ENCODE data around the gene SFN.
A peak's percentile ranks its signal among the peaks of the same experiment; 100 is the strongest.
"Not testable (repeated sequence)": the region's sequence is repeated elsewhere in the genome, so short reads cannot be mapped to it uniquely, and the experiment has no call there.

Gene SFN

DNA sequence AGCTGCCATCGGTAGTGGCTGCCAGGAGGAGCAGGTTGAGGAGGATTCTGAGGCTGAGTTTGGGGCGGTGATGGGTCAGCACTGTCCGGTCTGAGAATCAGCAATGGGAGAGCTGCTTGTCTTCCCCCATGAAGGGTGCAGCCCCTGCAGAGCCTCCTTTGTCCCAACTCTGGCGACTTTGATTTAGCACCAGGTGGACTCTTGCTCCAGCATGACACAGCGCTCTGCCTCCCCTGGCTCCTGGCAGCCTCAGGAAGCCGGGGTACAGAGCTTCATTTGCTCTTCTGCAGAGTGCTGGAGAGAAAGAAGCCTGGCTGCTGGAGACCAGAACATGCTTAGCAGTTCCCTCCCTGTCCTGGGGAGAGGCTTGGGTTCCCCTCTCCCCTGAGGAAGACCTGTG lies 23.2 kb upstream of the SFN start:
- DNase-seq: no peak

DNA sequence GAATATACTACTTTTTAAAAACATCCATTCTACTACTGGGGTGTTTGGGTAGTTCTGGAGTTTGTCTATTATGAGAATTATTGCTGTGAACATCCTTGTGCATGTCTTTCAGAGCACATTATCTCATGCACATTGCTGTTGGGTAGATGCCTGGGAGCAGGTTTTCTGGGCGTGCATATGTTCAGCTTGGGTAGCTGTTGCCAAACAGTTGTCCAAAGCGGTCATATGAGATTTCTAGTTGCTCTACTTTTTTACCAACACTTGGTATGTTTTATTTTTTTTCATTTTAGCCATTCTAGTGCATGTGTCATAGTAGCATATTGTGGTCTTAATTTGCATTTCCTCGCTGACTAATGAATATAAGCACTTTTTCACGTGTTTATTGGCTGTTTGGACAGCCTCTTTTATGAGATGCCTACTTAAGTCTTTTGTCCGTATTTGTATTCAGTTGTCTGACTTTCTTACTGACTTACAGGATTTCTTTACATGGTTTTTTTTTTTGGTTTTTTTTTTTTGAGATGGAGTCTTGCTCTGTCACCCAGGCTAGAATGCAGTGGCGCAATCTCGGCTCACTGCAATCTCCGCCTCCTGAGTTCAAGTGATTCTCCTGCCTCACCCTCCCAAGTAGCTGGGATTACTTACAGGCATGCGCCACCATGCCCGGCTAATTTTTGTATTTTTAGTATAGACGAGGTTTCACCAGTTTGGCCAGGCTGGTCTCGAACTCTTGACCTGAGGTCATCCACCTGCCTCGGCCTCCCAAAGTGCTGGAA lies 18.3 kb upstream of the SFN start:
- no peak for DNase-seq

- not testable (repeated sequence) for DNase-seq
Observed at GRCh38 chr1:26847826-26848225, 15.1 kb upstream of the SFN start.

DNA sequence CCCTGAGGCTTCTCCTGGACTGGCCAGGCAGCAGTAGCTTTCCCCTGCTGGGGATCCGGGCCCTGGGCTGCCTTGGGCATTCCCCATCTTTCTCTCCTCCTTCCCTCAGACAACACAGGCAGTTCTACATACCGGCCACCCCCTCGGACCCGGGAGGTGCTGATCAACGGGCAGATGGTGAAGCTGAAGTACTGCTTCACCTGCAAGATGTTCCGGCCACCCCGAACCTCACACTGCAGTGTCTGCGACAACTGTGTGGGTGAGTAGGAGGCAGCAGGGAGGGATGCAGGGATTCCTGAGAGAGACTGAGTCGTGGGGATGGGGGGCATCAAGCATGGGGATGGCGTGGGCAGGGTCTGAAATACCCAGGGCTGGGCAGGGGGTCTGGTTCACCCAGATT lies 14.4 kb upstream of the SFN start:
- no peak for DNase-seq

GRCh38 chr1:26848941-26849774 lies 13.8 kb upstream of the SFN start:
- DNase-seq: no peak

DNA sequence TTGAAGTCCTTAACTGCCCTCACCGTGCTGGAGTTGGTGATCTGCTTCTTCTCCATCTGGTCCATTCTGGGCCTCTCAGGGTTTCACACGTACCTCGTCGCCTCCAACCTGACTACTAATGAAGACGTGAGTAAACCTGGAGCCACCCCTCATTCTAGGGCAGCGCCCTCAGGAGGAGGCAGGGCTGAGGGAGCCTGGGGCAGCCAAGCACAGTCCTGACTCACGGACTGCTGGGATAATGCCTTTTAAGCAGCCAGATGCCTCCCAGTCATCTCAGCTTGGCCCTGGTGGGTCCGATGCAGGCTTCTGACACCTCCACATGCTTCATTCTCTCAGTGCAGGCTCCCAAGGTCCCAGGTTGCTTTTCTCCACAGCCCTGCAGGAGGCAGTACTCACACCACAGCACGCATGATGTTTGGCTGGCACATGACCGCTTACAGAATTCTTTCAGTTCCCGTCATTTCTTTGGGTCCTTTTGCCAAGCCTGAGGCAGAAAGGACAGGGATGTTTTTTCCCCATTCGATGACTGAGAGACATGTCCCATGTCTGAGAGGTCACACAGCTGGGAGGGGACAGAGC lies 11.8 kb upstream of the SFN start:
- no peak for DNase-seq

- DNase-seq: no peak
Observed at GRCh38 chr1:26852701-26853100, 10.2 kb upstream of the SFN start.

DNA sequence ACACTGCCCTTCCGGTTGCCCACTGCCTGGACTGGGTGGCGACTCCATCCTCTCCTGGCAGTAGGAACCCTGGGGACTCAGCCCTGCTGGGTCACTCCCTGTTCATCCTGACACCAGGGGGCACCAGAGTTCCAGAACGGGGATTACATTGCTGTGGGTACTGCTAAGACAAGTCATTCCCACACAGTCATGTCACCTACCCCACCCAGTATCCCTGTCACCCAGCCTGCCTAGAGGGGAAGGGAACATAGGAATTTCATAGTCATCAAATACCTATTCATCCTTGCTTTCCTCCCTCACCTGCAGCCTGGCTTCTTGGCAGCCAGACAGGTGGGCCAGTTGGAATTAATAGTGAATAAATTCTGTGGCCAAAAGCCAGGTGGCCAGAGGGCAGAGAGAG lies 9.8 kb upstream of the SFN start:
- peak; percentile 74 for DNase-seq

- DNase-seq: no peak
Observed at GRCh38 chr1:26853600-26853999, 9.3 kb upstream of the SFN start.

DNA sequence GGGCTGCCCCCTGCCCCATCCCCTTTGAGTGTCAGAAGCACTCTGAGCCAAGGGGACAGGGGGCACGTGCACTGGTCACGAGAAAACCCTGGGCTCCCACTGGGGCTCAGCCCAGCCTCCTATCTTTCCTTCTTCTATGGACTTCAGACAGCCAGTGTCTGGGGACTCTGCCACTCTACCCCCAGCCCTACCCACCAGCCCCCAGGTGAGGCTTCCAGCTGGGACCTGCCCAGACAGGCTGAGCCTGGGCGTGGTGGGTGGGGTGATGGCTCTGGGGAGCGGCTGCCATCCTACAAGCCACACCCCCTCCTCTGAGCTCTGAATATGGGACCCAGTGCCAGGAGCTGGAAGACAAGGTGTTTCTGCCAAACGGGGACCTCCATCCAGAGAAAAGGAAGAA lies 8.0 kb upstream of the SFN start:
- DNase-seq: no peak

DNA sequence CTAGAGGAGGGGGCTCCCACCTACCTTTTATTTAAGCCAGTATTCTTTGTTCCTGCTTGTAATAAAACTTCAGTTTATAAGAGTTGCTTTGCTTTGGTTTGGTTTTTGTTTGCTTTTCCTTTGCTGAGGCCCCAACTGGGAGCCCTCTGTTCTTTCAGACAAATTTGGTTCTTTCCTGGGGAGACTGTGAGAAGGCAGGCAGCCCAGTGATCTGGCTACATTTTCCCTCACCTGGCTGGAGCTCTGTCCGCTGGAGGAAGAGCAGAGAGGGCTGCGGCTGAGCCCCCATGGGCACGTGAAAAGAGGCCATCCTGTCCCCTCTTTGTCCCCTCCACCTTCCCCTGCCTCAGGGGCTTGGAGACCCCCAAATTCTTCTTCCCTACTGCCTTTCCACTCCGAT lies 7.3 kb upstream of the SFN start:
- DNase-seq: no peak

DNA sequence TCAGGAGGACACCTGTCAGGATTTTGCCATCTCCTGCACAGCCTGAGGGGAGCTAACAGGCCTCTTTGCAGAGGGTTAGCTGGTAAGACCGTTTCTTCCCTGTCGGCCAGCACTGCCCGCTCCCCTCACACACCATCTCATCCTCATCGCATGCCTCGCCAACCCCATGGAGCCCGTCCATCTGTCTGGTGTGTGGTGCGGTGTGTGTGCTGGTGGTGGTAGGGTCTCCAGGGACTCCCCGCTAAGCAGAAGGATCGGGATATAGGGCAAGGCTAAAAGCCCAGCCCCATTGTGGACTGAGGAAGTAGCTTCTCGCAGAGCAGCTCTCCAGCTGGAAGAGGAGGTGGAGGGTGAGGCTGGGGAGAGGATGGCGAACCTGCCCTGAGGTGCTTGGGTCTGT lies 6.8 kb upstream of the SFN start:
- DNase-seq: no peak

GRCh38 chr1:26856604-26857469 lies 6.1 kb upstream of the SFN start:
- DNase-seq: no peak

GRCh38 chr1:26857473-26858060 lies 5.4 kb upstream of the SFN start:
- no peak for DNase-seq

DNA sequence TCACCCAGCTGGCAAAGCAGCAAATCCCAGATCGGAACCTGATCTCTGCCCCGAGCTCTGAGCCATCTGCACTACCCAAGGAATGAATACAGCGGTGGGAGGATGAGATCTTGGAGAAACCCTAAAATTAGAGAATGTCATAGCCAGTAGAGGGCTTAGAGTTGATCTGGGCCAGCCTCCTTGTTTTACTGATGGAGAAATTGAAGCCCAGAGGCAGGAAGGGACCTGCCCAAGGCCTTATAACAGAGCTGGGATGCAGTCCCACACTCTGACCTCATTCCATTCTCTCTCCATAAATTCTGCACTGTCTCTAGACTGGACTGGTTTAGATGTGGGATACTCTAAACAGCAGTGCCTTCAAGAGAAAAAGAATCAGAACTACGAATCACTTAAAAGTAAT lies 4.8 kb upstream of the SFN start:
- no peak for DNase-seq

GRCh38 chr1:26858891-26859640 lies 3.9 kb upstream of the SFN start:
- DNase-seq: no peak

- DNase-seq: no peak
Observed at GRCh38 chr1:26861286-26861701, 1.7 kb upstream of the SFN start.

DNA sequence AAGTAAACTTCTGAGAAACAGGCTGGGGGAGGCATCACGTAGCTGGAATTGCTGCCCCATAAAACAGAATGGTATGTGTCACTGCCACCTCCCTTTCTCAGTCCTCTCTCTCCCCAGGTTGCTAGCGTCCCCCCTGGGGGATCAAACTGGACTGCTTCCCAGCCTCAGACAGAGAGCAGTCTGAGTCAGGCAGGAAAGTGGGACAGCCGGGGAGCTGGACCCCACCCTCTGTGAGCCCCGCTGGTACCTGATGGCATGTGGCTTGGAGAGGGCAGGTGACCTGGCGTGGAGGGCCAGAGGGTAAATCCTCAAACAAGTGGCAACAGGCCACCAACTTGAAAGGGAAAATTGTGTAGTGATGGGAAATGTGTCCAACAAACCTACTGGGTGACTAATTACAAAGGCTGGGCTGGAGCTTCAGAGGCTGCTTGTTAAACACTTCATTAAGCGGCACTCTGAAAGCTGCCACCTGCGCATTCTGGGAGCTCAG lies 1.0 kb upstream of the SFN start:
- no peak for DNase-seq

- DNase-seq: no peak
Observed at GRCh38 chr1:26863685-26864077, 732 bp downstream of the SFN start.

GRCh38 chr1:26864610-26865480 lies 1.9 kb downstream of the SFN start:
- peak; percentile 90 for DNase-seq

DNA sequence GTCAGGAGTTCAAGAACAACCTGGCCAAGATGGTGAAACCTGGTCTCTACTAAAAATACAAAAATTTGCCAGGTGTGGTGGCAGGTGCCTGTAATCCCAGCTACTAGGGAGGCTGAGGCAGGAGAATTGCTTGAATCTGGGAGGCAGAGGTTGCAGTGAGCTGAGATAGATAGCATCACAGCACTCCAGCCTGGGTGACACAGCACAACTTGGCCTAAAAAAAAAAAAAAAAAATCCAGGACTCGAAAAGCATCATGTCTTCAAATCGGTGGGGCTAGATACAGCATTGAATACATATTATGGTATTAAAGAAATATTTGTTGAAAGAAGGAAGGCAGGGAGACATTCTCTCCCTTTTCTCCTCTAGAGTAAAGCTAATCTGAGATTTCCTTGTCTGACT lies 10.1 kb downstream of the SFN start:
- DNase-seq: not testable (repeated sequence)
